LNCaP clone FGC (cell line): Measurements from ENCODE around the gene HSPA1B.
"Not testable (repeated sequence)": the region's sequence is repeated elsewhere in the genome, so short reads cannot be mapped to it uniquely, and the experiment has no call there.

ENCODE experiments used
- DNase-seq: peaks from one replicate; pipeline ENCODE4 v3.0.0-alpha.2; 2011; ENCODE audit warnings: low read depth
- H3K4me3 ChIP-seq: 2 replicates; pipeline ENCODE4 v1.5.1; 2011; ENCODE audit warnings: mild to moderate bottlenecking, low read depth, low read length, control low read depth
- TF ChIP-seq, protein P1 (sequence below): IDR thresholded peaks from 2 replicates; pipeline ENCODE4 v1.5.1; 2012; ENCODE audit warnings: mild to moderate bottlenecking; ENCODE audit not compliant: control insufficient read depth, insufficient read depth; ENCODE audit errors: extremely low read depth

HSPA1B gene

GRCh38 chr6:31850765-31851484 lies 23.4 kb downstream of the HSPA1B start:
- H3K4me3 ChIP-seq = no peak overlapping the region
- no peak for DNase-seq
- TF ChIP-seq, protein P1, sequence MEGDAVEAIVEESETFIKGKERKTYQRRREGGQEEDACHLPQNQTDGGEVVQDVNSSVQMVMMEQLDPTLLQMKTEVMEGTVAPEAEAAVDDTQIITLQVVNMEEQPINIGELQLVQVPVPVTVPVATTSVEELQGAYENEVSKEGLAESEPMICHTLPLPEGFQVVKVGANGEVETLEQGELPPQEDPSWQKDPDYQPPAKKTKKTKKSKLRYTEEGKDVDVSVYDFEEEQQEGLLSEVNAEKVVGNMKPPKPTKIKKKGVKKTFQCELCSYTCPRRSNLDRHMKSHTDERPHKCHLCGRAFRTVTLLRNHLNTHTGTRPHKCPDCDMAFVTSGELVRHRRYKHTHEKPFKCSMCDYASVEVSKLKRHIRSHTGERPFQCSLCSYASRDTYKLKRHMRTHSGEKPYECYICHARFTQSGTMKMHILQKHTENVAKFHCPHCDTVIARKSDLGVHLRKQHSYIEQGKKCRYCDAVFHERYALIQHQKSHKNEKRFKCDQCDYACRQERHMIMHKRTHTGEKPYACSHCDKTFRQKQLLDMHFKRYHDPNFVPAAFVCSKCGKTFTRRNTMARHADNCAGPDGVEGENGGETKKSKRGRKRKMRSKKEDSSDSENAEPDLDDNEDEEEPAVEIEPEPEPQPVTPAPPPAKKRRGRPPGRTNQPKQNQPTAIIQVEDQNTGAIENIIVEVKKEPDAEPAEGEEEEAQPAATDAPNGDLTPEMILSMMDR = no peak

GRCh38 chr6:31851485-31851832 lies 23.9 kb downstream of the HSPA1B start:
- DNase-seq = no peak
- TF ChIP-seq, protein P1 = no peak

GRCh38 chr6:31851980-31852718 lies 24.6 kb downstream of the HSPA1B start:
- not testable (repeated sequence) for H3K4me3 ChIP-seq, DNase-seq

More at GRCh38 chr6:31851485-31851832, 23.9 kb downstream of the HSPA1B start:
- no peak overlapping the region for H3K4me3 ChIP-seq

GRCh38 chr6:31857774-31858173 lies 30.2 kb downstream of the HSPA1B start:
- not testable (repeated sequence) for H3K4me3 ChIP-seq, DNase-seq

GRCh38 chr6:31858707-31859106 lies 31.2 kb downstream of the HSPA1B start:
- TF ChIP-seq, protein P1 = no peak
- DNase-seq = no peak
- no peak overlapping the region for H3K4me3 ChIP-seq

DNA sequence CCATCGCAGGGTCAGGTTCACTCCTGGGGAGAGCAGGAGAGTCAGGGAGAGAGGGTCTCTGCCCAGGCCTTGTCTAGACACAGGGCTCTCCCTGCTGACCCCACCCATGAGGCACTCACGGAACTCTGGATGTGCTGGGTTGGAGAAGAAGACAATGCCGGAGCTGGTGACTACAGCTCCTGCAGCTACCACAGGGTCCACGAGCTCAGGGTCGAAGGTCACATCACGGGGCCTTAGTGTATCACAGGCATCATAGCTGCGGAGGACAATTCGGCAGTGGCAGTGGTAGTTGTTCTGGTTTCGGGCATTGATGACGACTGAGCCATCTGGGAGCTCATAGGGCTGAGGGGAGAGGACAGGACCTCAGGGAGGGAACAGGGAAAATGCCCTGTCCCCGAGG lies 32.4 kb downstream of the HSPA1B start:
- DNase-seq = no peak
- H3K4me3 ChIP-seq = no peak overlapping the region
- TF ChIP-seq, protein P1 = no peak

GRCh38 chr6:31860349-31860748 lies 32.8 kb downstream of the HSPA1B start:
- DNase-seq = no peak
- TF ChIP-seq, protein P1 = no peak
- H3K4me3 ChIP-seq = no peak overlapping the region

DNA sequence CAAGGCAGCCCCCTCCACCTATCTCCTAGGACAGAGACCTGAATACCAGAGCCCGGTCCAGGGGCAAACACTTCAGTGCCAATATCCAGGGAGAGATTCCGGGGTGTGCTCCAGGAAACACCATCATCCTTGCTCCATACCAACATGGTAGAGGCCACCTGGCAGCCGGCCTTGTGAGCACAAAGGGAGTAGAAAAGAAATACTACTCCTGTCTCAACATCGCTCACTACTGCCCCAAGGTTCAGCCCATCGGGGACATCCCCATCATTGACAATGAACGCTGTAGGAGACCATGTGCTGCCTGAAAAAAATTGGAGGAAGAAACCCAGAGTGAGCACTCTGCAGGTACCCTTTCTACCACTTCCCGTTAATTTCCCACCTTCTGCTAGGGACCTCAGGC lies 33.6 kb downstream of the HSPA1B start:
- H3K4me3 ChIP-seq = no peak overlapping the region
- TF ChIP-seq, protein P1 = no peak
- DNase-seq = no peak
